ENCODE results near the gene GNAO1. TPM values are rescaled to one million over a fixed set of nuclear protein-coding genes. Genes with fewer than 3 reads are reported as not detected.

The GNAO1 gene
- total RNA-seq, 1 donor: under 0.01 TPM

GRCh38 chr16:56281249-56281805 lies 90.0 kb downstream of the GNAO1 start:
- no peak for DNase-seq (ENCODE audit: low read depth in 2 of 3, low spot score in 2 of 3)

GRCh38 chr16:56282451-56282850 lies 91.2 kb downstream of the GNAO1 start:
- peak in 1 of 3 donors; percentile 29 for DNase-seq (ENCODE audit: low read depth in 2 of 3, low spot score in 2 of 3)

GRCh38 chr16:56284521-56284920 lies 93.2 kb downstream of the GNAO1 start:
- DNase-seq (ENCODE audit: low read depth in 2 of 3, low spot score in 2 of 3): no peak

GRCh38 chr16:56286809-56287208 lies 95.5 kb downstream of the GNAO1 start:
- DNase-seq (ENCODE audit: low read depth in 2 of 3, low spot score in 2 of 3): no peak

- no peak for DNase-seq (ENCODE audit: low read depth in 2 of 3, low spot score in 2 of 3)
These were observed 96.7 kb downstream of the GNAO1 start for GRCh38 chr16:56288019-56288418.

- DNase-seq (ENCODE audit: low read depth in 2 of 3, low spot score in 2 of 3): no peak
These were observed 98.1 kb downstream of the GNAO1 start for GRCh38 chr16:56289416-56289815.

- no peak for DNase-seq (ENCODE audit: low read depth in 2 of 3, low spot score in 2 of 3)
These were observed 98.6 kb downstream of the GNAO1 start for GRCh38 chr16:56289862-56290261.

GRCh38 chr16:56294014-56294413 lies 102.7 kb downstream of the GNAO1 start:
- DNase-seq (ENCODE audit: low read depth in 2 of 3, low spot score in 2 of 3): no peak

- DNase-seq (ENCODE audit: low read depth in 2 of 3, low spot score in 2 of 3): no peak
These were observed 103.3 kb downstream of the GNAO1 start for GRCh38 chr16:56294579-56294978.

- DNase-seq (ENCODE audit: low read depth in 2 of 3, low spot score in 2 of 3): no peak
These were observed 103.9 kb downstream of the GNAO1 start for GRCh38 chr16:56295059-56295665.

- DNase-seq (ENCODE audit: low read depth in 2 of 3, low spot score in 2 of 3): peak in 2 of 3 donors; percentile 37 to 72
These were observed 104.6 kb downstream of the GNAO1 start for GRCh38 chr16:56295739-56296527.

GRCh38 chr16:56297684-56298083 lies 106.4 kb downstream of the GNAO1 start:
- no peak for DNase-seq (ENCODE audit: low read depth in 2 of 3, low spot score in 2 of 3)

- DNase-seq (ENCODE audit: low read depth in 2 of 3, low spot score in 2 of 3): peak in 1 of 3 donors; percentile 91
These were observed 106.8 kb downstream of the GNAO1 start for GRCh38 chr16:56298116-56298515.

- peak in 1 of 3 donors; percentile 30 for DNase-seq (ENCODE audit: low read depth in 2 of 3, low spot score in 2 of 3)
These were observed 107.8 kb downstream of the GNAO1 start for GRCh38 chr16:56298948-56299596.

GRCh38 chr16:56300242-56300623 lies 108.9 kb downstream of the GNAO1 start:
- no peak for DNase-seq (ENCODE audit: low read depth in 2 of 3, low spot score in 2 of 3)

- DNase-seq (ENCODE audit: low read depth in 2 of 3, low spot score in 2 of 3): peak in 2 of 3 donors; percentile 51 to 86
These were observed 109.9 kb downstream of the GNAO1 start for GRCh38 chr16:56300891-56301850.

- DNase-seq (ENCODE audit: low read depth in 2 of 3, low spot score in 2 of 3): no peak
These were observed 111.2 kb downstream of the GNAO1 start for GRCh38 chr16:56302506-56302905.

- no peak for DNase-seq (ENCODE audit: low read depth in 2 of 3, low spot score in 2 of 3)
These were observed 111.9 kb downstream of the GNAO1 start for GRCh38 chr16:56303066-56303715.

GRCh38 chr16:56303880-56304279 lies 112.6 kb downstream of the GNAO1 start:
- no peak for DNase-seq (ENCODE audit: low read depth in 2 of 3, low spot score in 2 of 3)

Measured in hematopoietic multipotent progenitor cell (in vitro differentiated cells).